Left ventricle myocardium superior (tissue), 1 donor: ENCODE results near the gene SIK3. TPM values are rescaled to one million over a fixed set of nuclear protein-coding genes. Genes with fewer than 3 reads are reported as not detected.
"Not testable (repeated sequence)": the region's sequence is repeated elsewhere in the genome, so short reads cannot be mapped to it uniquely, and the experiment has no call there.

Experiments
- ATAC-seq: fragments of 200-7000 bp; cut with Tn5 transposase; one replicate; pipeline ENCODE4 v1.9.1; 2020; ENCODE audit warnings: mild to moderate bottlenecking, moderate library complexity
- DNase-seq: peaks from one replicate; pipeline ENCODE4 v3.0.0-alpha.2; 2020
- intact Hi-C: fragments of 100-400 bp; cut with micrococcal nuclease; formaldehyde crosslinking; loops from one replicate; pipeline ENCODE4 v1.11.0; 2022
- total RNA-seq: library from RNA; stranded (reverse); fragmentation: NEBNext Ultra II Directional; extraction: Animal tissue kit (Norgen Biotek cat#: 25700); gene quantifications from one replicate; pipeline ENCODE4 v1.2.1, GENCODE V29; 2021
- donor health status: DM: no; HTN: yes; CAD: no; lungs with severe emphysema.

SIK3 gene
- total RNA-seq, 1 donor from 2014 or later = 31.9 TPM

GRCh38 chr11:117112939-117113338, 14.7 kb upstream of the SIK3 start:
- DNase-seq, ATAC-seq, intact Hi-C loops: not testable (repeated sequence)

GRCh38 chr11:117112497-117112896, 14.3 kb upstream of the SIK3 start:
- ATAC-seq, DNase-seq, intact Hi-C loops: not testable (repeated sequence)

DNA sequence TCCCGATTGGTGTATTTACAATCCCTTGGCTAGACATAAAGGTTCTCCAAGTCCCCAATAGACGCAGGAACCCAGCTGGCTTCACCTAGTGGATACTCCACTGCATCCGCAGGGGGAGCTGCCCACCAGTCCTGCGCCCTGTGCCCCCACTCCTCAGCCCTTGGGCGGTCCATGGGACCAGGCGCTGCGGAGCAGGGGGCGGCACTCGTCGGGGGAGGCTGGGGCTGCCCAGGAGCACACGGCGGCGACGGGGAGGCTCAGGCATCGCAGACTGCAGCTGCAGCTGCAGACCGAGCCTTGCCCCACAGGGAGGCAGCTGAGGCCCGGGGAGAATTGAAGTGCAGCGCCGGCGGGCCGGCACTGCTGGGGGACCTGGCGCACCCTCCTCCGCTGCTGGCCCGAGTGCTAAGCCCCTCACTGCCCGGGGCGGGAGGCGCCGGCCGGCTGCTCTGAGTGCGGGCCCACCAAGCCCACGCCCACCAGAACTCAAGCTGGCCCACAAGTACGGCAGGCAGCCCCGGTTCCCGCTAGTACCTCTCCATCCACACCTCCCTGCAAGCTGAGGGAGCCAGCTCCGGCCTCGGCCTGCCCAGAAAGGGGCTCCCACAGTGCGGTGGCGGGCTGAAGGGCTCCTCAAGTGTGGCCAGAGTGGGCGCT, 12.2 kb upstream of the SIK3 start:
- DNase-seq (no peak), ATAC-seq (no peak)
- intact Hi-C loops = no loop called here

DNA sequence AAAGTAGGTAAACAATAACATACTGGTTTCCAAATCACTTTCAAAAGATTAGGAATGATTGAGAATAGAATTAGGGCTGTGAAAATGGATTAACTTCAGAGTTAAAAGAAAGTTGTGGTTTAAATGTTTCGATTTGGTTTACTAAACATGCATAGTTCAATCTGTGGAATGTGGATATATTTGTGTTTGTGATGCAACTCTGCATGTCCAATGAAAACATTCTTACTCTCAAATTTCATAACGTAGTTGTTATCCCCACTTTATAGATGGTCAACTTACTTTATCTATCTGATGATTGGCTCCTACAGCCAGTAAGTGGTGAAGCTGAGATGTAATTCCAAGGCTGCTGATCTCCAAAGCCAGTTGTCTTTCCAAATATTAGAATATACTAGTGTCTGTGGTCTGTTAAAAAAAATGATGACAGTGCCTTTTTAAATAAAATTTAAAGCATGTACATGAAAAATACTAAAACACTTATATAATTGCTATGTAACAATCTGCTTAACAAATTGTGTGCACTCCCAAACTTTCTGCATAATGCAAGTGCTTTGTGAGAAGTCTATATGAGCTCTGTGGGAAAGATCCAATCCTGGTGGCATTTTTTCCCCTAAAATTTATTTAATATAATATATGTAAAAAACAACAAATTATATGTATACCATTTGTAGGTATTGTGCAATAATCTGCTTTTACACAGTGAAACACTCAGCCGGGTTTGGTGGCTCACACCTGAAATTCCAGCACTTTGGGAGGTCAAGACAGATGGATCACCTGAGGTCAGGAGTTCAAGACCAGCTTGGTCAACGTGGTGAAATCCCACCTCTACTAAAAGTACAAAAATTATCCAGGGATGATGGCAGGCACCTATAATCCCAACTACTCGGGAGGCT, 9.7 kb upstream of the SIK3 start:
- intact Hi-C loops = loop anchor here (5.0 kb wide), 1 partner anchor 231 kb away; no protein-coding TSS in a partner anchor
- DNase-seq = no peak
- ATAC-seq = no peak

DNA sequence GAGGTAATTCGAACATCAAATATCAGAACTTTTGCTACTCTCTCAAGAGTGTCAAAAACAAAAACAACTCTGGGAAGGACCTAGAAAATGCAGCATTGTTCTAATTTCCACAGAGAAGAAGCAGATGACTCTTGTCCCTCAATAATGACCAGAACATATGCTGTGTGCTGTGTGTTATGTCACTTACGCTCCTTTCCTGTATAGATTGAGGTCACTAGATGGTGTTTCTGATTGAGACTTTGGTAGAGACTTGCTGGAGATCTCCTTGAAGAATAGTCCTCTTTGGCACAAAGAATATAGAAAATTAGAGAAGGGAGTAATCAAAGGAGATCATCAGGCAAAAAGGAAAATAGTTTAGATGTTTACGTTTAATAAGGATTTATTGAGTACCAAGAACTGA, 2.3 kb upstream of the SIK3 start:
- intact Hi-C loops = no loop called here
- DNase-seq (no peak), ATAC-seq (no peak)

GRCh38 chr11:117099696-117100095, 1.5 kb upstream of the SIK3 start:
- DNase-seq (no peak), ATAC-seq (no peak)
- intact Hi-C loops = no loop called here

GRCh38 chr11:117097389-117098268, 599 bp downstream of the SIK3 start:
- ATAC-seq = peak; percentile 6
- intact Hi-C loops = no loop called here
- DNase-seq = peak; percentile 69

DNA sequence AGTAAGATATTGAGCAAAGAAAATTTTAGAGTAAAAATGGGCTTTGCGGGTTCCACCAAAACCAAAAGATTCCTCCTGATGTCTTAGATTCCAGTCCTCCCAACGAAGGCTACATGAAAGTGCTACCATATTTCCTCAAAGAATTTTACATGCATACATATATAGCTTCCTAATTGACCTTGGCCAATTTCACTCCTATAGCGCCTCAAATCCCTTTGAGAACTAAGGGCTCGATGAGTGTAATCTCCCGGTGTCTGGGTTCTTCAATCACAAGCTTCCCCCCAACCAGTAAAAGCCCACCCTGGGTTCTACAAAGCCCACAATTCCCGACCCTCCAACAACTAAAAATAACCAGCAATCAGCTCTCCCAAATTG, 1.2 kb downstream of the SIK3 start:
- no peak for DNase-seq
- intact Hi-C loops = no loop called here

GRCh38 chr11:117096201-117096991, 1.8 kb downstream of the SIK3 start:
- intact Hi-C loops = no loop called here
- DNase-seq (no peak), ATAC-seq (no peak)

More for the DNA sequence above, 1.2 kb downstream of the SIK3 start:
- no peak for ATAC-seq

DNA sequence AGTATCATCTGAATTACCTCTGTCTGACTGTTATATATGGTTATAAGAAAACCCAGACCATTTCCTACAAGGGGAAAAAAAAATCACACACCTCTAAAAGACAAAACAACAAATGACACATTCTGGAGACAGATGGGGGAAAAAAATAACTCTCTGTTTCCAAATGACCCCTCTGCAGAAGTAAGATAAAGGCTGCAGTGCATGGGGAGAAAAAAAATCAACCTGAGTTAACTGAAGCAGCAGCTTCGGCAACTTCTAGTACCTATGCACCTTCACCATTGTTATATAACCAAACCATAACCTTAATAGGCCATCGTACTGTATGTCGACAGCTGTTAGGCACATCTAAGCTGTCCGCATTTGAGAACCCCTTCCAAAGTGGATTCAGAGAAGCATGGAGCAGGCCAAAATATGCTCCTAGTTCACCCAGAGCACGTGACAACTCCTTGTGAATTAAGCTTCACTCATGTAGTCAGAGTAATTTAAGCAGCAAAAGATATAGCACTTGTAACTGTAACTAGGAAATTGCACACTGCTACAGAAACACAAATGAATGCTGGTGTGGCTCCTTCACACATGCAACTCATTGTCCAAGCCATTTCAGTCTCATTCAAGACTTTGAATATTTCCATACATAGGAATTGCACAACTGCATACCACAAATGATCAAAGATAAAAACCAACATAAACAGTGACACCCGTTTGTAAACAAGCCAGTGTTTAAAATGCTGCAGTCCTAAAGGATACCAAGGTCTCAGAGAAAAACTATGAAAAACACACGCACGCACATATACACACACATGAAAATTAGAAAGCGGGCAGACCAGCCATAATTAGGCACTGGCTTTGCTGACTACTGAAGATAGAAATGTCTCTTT, 2.7 kb downstream of the SIK3 start:
- no peak for ATAC-seq
- intact Hi-C loops = no loop called here
- DNase-seq = no peak

DNA sequence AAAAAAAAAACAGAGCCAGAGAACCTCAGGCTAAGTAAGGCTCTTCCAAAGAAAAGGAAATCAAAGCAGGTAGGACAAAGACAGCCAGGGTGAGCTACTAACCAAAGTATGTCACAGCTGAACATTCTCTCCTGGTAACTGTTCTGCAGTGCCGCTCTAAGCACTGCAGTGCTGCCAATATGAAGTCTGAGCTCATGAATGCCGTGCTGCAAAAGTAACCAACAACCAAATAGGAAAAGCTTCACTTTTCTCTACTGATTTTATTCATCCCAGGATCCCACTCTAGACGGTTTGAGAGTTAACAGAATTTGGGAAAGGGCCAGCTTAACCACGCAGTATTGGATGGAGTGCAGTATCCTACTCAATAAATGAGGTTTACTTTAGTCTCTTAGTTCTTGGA, 3.5 kb downstream of the SIK3 start:
- ATAC-seq (peak; percentile 35), DNase-seq (no peak)
- intact Hi-C loops = no loop called here

GRCh38 chr11:117092951-117093590, 5.2 kb downstream of the SIK3 start:
- intact Hi-C loops = no loop called here
- ATAC-seq (no peak), DNase-seq (no peak)

DNA sequence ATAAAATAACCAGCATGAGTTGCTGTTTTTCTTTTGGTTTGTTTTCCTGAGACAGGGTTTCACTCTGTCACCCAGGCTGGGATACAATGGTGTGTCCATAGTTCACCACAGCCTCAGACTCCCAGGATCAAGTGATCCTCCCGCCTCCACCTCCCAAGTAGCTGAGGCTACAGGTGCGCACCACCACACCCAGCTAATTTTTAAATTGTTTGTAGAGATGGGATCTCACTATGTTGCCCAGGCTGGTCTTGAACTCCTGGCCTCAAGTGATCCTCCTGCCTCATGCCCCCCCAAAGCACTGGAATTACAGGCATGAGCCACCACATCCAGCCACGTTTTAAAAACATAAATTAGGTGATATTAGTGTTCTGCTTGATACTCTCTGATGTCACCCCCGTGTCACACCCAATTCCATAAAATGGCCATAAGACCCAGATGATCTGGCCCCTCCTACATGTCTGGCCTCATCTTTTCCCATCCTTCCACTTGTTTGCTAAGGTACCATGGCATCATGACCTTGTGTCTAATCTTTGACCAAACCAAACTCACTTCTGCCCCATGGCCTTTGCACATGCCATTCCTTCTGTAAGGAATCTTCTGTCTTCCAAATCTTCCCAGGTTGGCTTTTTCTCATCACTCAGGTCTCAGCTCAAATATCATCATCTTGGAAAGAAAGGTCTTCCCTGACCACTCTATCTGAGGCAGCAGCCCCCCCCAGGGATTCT, 6.3 kb downstream of the SIK3 start:
- ATAC-seq (no peak), DNase-seq (no peak)
- intact Hi-C loops = no loop called here

DNA sequence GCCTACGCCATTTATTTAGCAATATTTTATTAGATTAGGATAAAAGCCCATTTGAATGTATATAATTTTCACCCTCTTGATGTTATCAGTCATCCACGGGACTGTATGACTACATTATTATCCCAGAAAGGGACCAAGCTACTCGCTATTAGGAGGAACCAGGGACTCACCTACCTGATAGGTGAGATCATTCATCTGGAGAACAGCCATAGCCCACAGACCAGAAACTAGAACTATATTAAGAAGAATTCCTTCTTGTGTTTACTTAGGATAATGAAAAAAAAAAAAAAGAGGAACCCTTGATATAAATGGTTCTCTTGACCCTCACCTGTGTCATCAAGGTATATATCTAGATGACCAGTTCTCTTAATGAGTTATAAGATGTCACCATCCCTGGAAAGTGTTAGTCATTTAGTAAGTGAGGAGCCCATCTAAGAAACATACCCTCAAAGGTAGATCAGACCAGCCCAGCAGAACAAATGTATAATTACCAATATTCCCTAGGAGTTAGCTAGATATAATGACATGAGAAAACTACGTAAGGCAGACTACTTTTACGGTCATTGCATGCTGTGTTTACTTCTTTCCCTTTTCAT, 8.0 kb downstream of the SIK3 start:
- no peak for ATAC-seq
- DNase-seq = no peak
- intact Hi-C loops = no loop called here

DNA sequence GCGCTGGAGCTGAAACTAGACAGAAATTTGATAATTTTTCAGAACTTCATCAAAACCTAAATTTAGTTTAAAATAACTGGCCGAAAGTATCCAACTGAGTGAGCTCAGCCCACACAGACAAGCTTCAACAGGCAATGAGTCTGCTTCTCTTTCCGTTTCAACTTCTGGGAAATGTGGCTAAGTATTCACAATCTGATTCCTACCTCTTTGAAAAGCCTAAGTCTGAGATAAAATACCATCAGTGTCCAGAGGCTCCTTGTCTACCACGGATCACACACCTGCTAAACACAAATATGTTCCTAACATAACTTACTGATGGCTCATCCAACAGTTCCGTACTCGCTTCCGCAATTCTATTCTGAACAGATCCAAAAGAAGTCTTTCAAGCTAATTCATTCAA, 8.5 kb downstream of the SIK3 start:
- intact Hi-C loops = no loop called here
- ATAC-seq = no peak
- no peak for DNase-seq

GRCh38 chr11:117087446-117087845, 10.8 kb downstream of the SIK3 start:
- ATAC-seq (no peak), DNase-seq (no peak)
- intact Hi-C loops = no loop called here
